HuH-7.5 (cell line): ENCODE data around the gene LOX.

ENCODE experiments used
- DNase-seq: peaks from one replicate; pipeline ENCODE4 v3.0.0; 2011; ENCODE audit warnings: low spot score

LOX gene, protein sequence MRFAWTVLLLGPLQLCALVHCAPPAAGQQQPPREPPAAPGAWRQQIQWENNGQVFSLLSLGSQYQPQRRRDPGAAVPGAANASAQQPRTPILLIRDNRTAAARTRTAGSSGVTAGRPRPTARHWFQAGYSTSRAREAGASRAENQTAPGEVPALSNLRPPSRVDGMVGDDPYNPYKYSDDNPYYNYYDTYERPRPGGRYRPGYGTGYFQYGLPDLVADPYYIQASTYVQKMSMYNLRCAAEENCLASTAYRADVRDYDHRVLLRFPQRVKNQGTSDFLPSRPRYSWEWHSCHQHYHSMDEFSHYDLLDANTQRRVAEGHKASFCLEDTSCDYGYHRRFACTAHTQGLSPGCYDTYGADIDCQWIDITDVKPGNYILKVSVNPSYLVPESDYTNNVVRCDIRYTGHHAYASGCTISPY

DNA sequence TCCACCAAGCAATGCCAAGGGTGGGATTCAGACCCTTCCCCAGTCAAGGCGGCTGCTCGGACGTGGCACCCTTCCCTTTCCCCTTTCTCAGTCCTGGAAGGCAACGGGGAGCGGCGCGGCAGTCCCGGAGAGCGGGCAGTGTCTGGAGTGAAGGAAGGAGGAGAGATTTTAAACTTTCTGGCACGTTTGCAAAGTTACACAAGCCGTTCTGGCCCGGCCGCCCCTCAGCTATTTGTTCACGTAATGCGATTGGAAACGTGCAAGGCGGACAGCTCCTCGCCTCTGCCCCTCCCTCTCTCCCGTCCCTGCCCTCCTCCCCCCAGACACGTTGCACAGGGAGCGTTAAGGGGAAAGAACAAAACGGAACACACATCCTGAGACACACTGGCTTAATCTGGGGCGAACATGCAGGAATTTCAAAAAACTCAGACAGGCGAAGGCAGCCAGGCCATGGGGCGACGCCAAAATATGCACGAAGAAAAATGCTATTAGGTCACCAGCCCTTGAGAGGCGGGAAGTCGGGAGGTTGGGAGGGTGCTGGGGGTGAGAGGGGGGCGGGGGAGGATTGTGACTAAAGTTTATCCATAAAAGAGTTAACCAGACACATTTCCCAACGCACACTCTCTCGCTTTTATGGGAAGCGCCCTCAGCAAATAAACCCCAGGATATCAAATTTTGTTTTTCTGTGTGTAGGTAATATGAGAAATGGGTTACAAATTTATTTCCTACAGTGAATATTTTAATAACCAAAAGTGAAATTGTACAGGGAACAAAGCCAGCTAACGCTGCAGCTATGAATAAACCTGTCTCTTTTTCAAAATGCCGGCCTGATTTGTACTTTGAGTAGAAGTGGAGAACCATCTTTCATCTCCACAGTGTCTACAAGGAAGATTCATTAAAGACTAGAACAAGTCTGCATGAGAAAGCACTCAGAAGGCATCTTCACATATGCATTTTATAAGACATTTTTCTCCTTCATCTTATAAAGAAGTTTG lies at the start of gene LOX:
Gene LOX, minus strand, starts transcription at position 144 of the 995 bp plus-strand sequence. CDS start 274 bp downstream, outside the sequence.
- peak; percentile 51 for DNase-seq

- no peak for DNase-seq
Observed at GRCh38 chr5:122126756-122127321, 48.8 kb upstream of the LOX start.

DNA sequence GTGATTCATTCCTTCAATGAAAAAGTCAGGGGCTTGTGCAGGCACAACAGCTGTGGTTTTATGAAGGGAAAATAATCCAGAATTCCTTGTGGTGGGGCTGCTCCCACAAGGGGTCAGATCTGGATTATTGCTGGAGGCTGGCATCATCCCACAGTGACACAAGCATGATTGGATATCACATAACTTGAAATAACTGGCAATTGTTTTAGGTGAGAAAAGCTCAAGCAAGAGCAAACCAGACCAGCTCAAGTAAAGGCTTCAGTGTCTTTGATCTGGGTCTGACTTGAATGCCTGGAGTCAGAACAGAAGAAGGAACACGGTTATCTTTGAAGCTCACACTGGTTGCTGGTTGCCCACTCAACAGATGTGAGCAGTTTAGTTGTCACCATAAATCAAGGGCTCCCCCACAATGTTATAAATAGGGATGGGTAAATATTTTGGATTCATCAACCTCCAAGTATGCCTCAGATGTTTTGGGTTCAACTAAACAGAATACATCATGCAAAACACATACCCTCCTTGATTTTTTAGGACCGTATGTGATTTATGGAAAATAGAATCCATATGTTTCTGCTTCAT lies 48.2 kb upstream of the LOX start:
- DNase-seq, result no peak

DNA sequence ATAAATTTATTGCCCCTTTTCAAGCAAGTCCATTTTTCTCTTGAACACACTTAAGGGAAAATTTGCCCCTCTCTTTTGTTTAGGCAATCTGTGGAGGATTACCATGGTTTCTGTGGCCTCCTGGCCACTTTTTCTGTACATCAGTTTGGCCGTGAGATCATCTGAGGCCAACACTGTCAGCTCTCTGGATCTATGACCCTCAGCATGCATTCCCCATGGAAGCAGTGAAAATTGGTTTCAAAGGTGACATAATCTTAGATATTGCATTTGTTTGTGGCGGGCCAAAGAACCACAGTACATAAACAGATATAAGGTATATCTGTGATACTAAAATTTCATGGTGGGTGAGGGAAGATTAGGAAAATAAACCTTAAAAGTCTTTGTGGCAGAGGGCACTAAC lies 46.7 kb upstream of the LOX start:
- DNase-seq, result no peak

DNA sequence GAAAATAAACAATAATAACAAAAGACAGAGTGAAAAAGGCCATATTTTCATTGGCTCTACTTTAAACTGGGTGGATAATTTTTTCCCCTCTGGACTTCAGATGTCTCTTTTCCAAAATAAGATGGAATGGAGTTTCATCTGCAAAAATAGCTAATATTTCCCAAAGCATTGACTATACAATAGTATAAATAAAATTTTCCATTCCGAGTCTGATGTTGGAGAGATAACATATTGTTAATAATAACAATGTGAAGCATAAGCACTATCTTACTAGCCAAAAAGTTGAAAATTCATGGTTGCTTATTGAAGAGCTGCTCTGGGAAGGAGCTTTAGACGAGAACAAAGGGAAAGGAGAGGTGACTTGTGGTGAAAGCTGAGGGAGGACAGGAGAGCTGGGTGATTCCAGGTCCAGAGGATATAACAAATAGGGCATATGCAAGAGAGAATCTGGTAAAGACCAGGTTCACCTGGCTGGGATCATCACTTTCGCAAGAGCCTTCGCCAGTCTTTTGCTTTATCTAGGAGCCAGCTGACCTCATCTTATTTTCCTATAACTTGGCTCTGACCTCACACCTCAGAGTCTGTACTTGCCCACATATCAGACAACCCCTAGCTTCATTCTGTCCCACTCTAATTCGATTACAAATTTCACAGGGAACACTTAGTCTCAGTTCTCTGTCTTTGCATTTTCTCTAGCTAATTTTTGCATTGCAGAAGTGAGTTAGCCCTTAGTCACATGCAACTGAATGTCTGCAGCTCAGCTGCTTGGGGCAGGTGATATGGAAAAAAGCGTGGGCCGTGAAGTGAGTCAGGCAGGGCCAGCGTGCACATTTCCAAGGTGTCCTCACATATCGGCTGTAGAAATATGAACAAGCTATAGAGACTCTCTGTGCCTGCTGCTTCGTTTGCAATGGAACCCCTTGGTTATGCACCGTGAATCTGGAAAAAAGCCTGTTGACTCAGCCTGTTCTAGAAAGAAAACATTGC lies 43.7 kb upstream of the LOX start:
- no peak for DNase-seq

DNA sequence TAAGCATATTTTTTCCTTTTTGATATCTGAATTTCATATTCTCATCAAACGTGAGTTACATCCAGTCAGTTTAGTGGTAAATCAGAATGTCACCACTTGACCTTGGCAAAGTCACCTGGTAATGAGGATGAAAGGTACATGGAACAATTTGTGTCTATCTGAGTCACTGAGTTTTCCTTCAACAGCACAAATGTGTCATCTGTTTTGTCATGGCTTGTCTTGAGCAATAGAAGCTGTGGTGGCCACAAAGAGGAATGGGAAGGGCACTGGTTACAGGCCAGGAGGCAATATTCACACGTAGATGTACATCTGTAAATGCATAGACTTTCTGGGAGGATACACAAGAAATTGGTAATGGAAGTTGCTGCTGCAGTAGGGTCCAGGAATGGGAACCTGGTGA lies 42.9 kb upstream of the LOX start:
- no peak for DNase-seq

- no peak for DNase-seq
Observed at GRCh38 chr5:122120493-122120892, 42.4 kb upstream of the LOX start.

- DNase-seq, result no peak
Observed at GRCh38 chr5:122119205-122119604, 41.1 kb upstream of the LOX start.

DNA sequence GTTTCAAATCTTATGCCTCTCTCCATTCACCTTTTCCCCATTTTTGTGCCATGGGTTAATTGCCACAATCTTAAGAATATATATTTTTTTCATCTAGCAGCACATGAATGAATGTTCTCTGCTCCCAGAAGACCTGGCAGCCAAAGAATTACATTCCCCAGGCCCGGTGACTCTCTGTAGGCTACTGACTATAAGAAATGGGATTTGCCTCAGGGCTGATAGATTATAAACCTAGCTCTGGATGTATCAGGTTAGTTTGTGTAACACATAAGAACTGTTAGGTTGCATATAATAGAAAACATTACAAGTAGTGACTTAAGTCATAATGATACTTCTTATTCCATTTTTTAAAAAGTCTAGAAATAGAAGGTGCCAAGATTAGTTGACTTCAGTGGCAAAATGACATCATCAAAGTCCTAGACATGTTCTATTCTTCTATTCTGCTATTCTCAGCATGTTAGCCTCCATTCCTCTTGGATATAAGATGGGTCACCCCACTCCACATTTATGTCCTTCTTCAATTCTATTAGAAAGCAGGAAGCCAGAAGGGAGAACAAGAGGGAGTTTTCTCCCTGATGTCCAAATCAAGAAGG lies 40.4 kb upstream of the LOX start:
- no peak for DNase-seq

GRCh38 chr5:122114501-122114900 lies 36.4 kb upstream of the LOX start:
- DNase-seq, result no peak

DNA sequence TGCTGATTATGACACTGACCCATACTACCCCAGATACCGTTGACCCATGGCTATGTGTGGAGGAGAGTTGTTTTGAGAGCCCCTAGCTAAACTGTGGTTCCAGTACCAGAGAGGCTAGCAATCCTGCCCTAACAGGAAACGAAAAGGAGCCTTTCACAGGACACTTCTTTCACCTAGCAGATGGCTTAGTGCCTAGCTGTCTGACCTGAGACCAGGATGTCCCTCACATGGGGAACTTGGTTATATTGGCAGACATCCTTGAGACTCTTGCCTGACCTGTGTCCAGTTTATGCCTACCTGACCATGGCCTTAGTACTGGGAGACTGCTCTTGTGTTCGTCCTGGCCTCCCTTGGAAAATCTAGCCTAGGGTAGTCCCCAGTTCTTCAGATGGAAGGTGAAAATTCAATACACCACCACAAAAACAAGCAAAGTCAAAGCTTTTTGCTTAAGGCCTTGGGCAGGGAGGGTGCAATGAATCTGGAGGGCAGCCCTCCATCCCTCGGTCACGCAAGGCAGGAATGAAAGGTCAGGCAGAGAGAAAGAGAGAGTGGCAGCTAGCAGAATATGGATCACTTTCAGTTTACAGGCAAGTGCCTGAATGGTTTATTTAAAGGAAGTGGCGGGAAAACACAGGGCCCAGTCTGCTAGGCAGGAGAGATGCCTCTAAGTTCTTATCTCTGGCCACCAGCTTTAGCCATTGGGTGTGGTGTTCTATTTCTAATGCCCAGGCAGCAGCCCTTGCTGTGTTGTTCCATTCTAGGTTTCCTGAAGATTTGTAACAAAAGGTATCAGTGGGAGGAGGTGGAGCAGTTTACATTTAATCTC lies 34.9 kb upstream of the LOX start:
- DNase-seq, result no peak

- DNase-seq, result no peak
Observed at GRCh38 chr5:122112063-122112462, 34.0 kb upstream of the LOX start.

- DNase-seq, result no peak
Observed at GRCh38 chr5:122111460-122111859, 33.4 kb upstream of the LOX start.

DNA sequence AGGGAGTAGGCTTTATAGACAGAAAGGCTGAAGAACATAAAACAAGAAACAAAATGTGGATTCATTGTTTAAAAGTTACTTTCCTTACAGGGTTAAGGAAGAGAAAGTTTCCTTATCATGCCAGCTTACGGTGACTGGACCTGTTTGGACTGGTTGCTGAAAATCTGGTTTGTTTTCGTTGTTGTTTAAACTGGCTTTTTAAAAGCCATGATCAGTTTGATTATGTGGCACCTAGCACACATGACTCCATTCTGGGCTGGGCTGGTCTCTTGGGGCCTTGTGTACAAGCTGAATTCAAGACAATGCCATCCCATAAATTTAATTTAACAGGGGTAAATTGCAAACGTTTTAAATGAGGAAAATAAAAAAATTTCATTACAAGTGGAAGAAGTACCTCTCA lies 32.9 kb upstream of the LOX start:
- DNase-seq, result no peak

- no peak for DNase-seq
Observed at GRCh38 chr5:122107016-122107415, 29.0 kb upstream of the LOX start.

DNA sequence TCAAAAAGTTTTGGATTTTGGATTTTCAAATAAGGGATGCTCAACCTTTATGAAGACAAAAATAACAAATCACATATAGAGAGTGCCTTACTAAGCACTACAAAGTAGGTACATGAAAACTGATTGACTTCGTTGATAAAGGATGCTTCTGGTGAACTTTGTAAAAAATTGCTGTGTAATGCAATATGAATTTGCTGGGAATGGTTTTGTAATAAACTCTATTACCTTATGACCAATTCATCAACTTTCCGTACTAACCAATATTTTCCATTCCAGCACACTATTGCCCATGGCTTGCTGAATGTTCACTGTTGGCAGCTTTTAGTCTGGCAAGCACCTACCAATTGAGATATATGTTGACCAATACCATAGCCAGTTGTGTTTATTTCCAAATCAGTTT lies 27.9 kb upstream of the LOX start:
- DNase-seq, result no peak

GRCh38 chr5:122102825-122103224 lies 24.8 kb upstream of the LOX start:
- DNase-seq, result no peak

GRCh38 chr5:122101636-122102285 lies 23.7 kb upstream of the LOX start:
- no peak for DNase-seq
